H1 (cell line): ENCODE data around the gene B4GAT1. TPM values are rescaled to one million over a fixed set of nuclear protein-coding genes. Genes with fewer than 3 reads are reported as not detected.

Experiments used
- CTCF ChIA-PET: fragments of 300-600 bp; sonication (Branson Sonifier 250); formaldehyde crosslinking; loops from one replicate; lab custom pipeline; 2021; ENCODE audit not compliant: partially characterized antibody; lab: Charles Lee
- POLR2A ChIA-PET: fragments of 300-600 bp; sonication (Branson Sonifier 250); formaldehyde crosslinking; loops from one replicate; lab custom pipeline; 2021; ENCODE audit warnings: inconsistent platforms; ENCODE audit not compliant: partially characterized antibody; lab: Charles Lee
- DNase-seq, 2 experiments: peaks; one replicate each; pipeline versions ENCODE4 v3.0.0 to v3.0.0-alpha.2; 2010 to 2022; ENCODE audit warnings: low spot score in 2 of 2, low read depth in 1 of 2, mixed read lengths in 1 of 2
- FAIRE-seq: peaks from 2 replicates; lab custom pipeline; 2011; peaks lifted over from hg19 to GRCh38; lab: Jason Lieb, UNC
- H2AFZ ChIP-seq: 2 replicates; pipeline ENCODE4 v1.8.1; 2012; ENCODE audit warnings: low read length, inconsistent platforms
- H2AK5ac ChIP-seq: 2 replicates; pipeline ENCODE4 v1.6.1; 2013; ENCODE audit warnings: low read depth, low read length
- H2BK120ac ChIP-seq: replicated peaks from 2 replicates; pipeline ENCODE3; 2013; ENCODE audit warnings: low read depth, low read length, inconsistent platforms
- H2BK12ac ChIP-seq: 2 replicates; pipeline ENCODE4 v1.6.1; 2013; ENCODE audit warnings: low read depth, low read length
- H2BK15ac ChIP-seq: 2 replicates; pipeline ENCODE4 v1.6.1; 2013; ENCODE audit warnings: low read length
- H2BK20ac ChIP-seq: 2 replicates; pipeline ENCODE4 v1.6.1; 2013; ENCODE audit warnings: low read length
- H2BK5ac ChIP-seq: 2 replicates; pipeline ENCODE4 v1.6.1; 2013; ENCODE audit warnings: low read depth, low read length
- H3K14ac ChIP-seq: 2 replicates; pipeline ENCODE4 v1.6.1; 2013; ENCODE audit warnings: inconsistent platforms; ENCODE audit not compliant: insufficient read length
- H3K18ac ChIP-seq: 2 replicates; pipeline ENCODE4 v1.6.1; 2013; ENCODE audit warnings: low read length; ENCODE audit errors: extremely low read depth
- H3K23ac ChIP-seq: 2 replicates; pipeline ENCODE4 v1.6.1; 2013; ENCODE audit warnings: inconsistent platforms; ENCODE audit not compliant: insufficient read length
- H3K23me2 ChIP-seq: 2 replicates; pipeline ENCODE4 v1.6.1; 2013; ENCODE audit warnings: low read depth, low read length
- H3K27ac ChIP-seq: 2 replicates; pipeline ENCODE4 v1.6.1; 2011; ENCODE audit warnings: low read depth, low read length, inconsistent platforms
- H3K27me3 ChIP-seq, 4 experiments: replicated peaks in 1 of 4; 1 replicate in 1 of 4; 2 replicates in 3 of 4; pipeline versions ENCODE4 v1.6.1 to v1.8.1; 2011 to 2013; ENCODE audit warnings: low read length in 3 of 4, mild to moderate bottlenecking in 3 of 4, inconsistent platforms in 2 of 4, mixed read lengths in 2 of 4, moderate library complexity in 1 of 4; ENCODE audit not compliant: control insufficient read depth in 3 of 4, insufficient read depth in 3 of 4; ENCODE audit errors: extremely low read depth in 1 of 4
- H3K36me3 ChIP-seq, 4 experiments: 2 replicates each; pipeline versions ENCODE4 v1.6.1 to v1.8.1; 2011 to 2013; ENCODE audit warnings: mild to moderate bottlenecking in 4 of 4, low read length in 3 of 4, moderate library complexity in 2 of 4, control low read depth in 1 of 4, inconsistent platforms in 1 of 4; ENCODE audit not compliant: insufficient read depth in 4 of 4, control insufficient read depth in 2 of 4
- H3K4ac ChIP-seq: replicated peaks from 2 replicates; pipeline ENCODE3; 2013; ENCODE audit warnings: low read length, low read depth, mixed read lengths, inconsistent platforms; ENCODE audit not compliant: insufficient read length
- H3K4me1 ChIP-seq, 4 experiments: replicated peaks in 1 of 4; 1 replicate in 1 of 4; 2 replicates in 3 of 4; pipeline versions ENCODE4 v1.6.1 to v1.8.1; 2011 to 2013; ENCODE audit warnings: low read length in 3 of 4, inconsistent platforms in 2 of 4, mixed read lengths in 1 of 4; ENCODE audit not compliant: insufficient read depth in 4 of 4, control insufficient read depth in 3 of 4
- H3K4me2 ChIP-seq, 2 experiments: 2 replicates each; pipeline versions ENCODE4 v1.6.1 to v1.8.1; 2011 to 2013; ENCODE audit warnings: low read depth in 2 of 2, low read length in 2 of 2, control low read depth in 1 of 2, inconsistent platforms in 1 of 2, mild to moderate bottlenecking in 1 of 2; ENCODE audit not compliant: insufficient read depth in 1 of 2
- H3K4me3 ChIP-seq, 4 experiments: fragments of 200-600, 300-600 bp in 1 of 4; sonication (generic), shearing (Covaris generic), sonication (Bioruptor Twin) in 1 of 4; 2 replicates each; pipeline versions ENCODE4 v1.5.1 to v1.8.1; 2011 to 2016; ENCODE audit warnings: low read length in 4 of 4, low read depth in 3 of 4, control low read depth in 2 of 4, inconsistent platforms in 2 of 4, mild to moderate bottlenecking in 2 of 4, mixed read lengths in 1 of 4, moderate library complexity in 1 of 4; ENCODE audit not compliant: insufficient read depth in 2 of 4; ENCODE audit errors: extremely low read depth in 1 of 4
- H3K56ac ChIP-seq: replicated peaks from 2 replicates; pipeline ENCODE3; 2013; ENCODE audit warnings: low read depth, mild to moderate bottlenecking, mixed read lengths, low read length, inconsistent platforms; ENCODE audit not compliant: insufficient read length
- H3K79me1 ChIP-seq: 2 replicates; pipeline ENCODE4 v1.6.1; 2013; ENCODE audit warnings: low read depth, low read length, control low read depth
- H3K79me2 ChIP-seq, 2 experiments: 2 replicates each; pipeline versions ENCODE4 v1.6.1 to v1.8.1; 2012 to 2013; ENCODE audit warnings: low read length in 2 of 2, mild to moderate bottlenecking in 2 of 2, inconsistent platforms in 1 of 2; ENCODE audit not compliant: insufficient read depth in 2 of 2, control insufficient read depth in 1 of 2
- H3K9ac ChIP-seq, 4 experiments: replicated peaks in 1 of 4; 1 replicate in 1 of 4; 2 replicates in 3 of 4; pipeline versions ENCODE4 v1.6.1 to v1.8.1; 2011 to 2013; ENCODE audit warnings: low read depth in 3 of 4, low read length in 3 of 4, control low read depth in 2 of 4, mild to moderate bottlenecking in 2 of 4, moderate library complexity in 2 of 4, inconsistent platforms in 1 of 4; ENCODE audit errors: extremely low read depth in 1 of 4
- H3K9me3 ChIP-seq, 2 experiments: 2 replicates each; pipeline versions ENCODE4 v1.6.1 to v1.8.1; 2012 to 2013; ENCODE audit warnings: mild to moderate bottlenecking in 2 of 2, moderate library complexity in 2 of 2, control low read depth in 1 of 2, inconsistent platforms in 1 of 2, low read depth in 1 of 2, low read length in 1 of 2, mixed read lengths in 1 of 2; ENCODE audit not compliant: insufficient read depth in 2 of 2
- H4K20me1 ChIP-seq, 2 experiments: replicated peaks in 1 of 2; 2 replicates each; pipeline versions ENCODE3 to v1.8.1; 2011 to 2013; ENCODE audit warnings: inconsistent platforms in 2 of 2, low read length in 2 of 2, mild to moderate bottlenecking in 1 of 2; ENCODE audit not compliant: insufficient read depth in 2 of 2, control insufficient read depth in 1 of 2
- H4K5ac ChIP-seq: 2 replicates; pipeline ENCODE4 v1.6.1; 2013; ENCODE audit warnings: low read length, low read depth, mixed read lengths, inconsistent platforms; ENCODE audit not compliant: insufficient read length
- H4K8ac ChIP-seq: 2 replicates; pipeline ENCODE4 v1.8.0; 2013; ENCODE audit warnings: mild to moderate bottlenecking, moderate library complexity, low read length, inconsistent platforms; ENCODE audit not compliant: insufficient read depth; ENCODE audit errors: extremely low read depth
- H4K91ac ChIP-seq: replicated peaks from 2 replicates; pipeline ENCODE3; 2013; ENCODE audit warnings: low read length, mixed read lengths, inconsistent platforms; ENCODE audit not compliant: insufficient read length
- CHD2 ChIP-seq: IDR thresholded peaks from 2 replicates; pipeline ENCODE4 v1.6.1; 2012; ENCODE audit warnings: low read length, improper control_type of control experiment
- EP300 ChIP-seq, 2 experiments: IDR thresholded peaks; 1 replicate in 1 of 2; 2 replicates in 1 of 2; pipeline ENCODE4 v1.6.1; 2011 to 2012; ENCODE audit warnings: low read depth in 2 of 2, low read length in 2 of 2, mild to moderate bottlenecking in 2 of 2, borderline replicate concordance in 1 of 2, inconsistent platforms in 1 of 2, moderate library complexity in 1 of 2
- KDM4A ChIP-seq: IDR thresholded peaks from one replicate; pipeline ENCODE4 v1.7.1; 2012; ENCODE audit warnings: low read depth, mild to moderate bottlenecking, moderate library complexity, low read length, inconsistent platforms; ENCODE audit not compliant: severe bottlenecking
- POLR2A ChIP-seq, 2 experiments: IDR thresholded peaks; 1 replicate in 1 of 2; 2 replicates in 1 of 2; pipeline ENCODE4 v1.6.1; 2011; ENCODE audit warnings: low read depth in 2 of 2, low read length in 2 of 2, mild to moderate bottlenecking in 2 of 2; ENCODE audit errors: control extremely low read depth in 1 of 2
- RBBP5 ChIP-seq: IDR thresholded peaks from 2 replicates; pipeline ENCODE4 v1.7.1; 2012; ENCODE audit warnings: low read depth, mild to moderate bottlenecking, inconsistent platforms, low read length, moderate library complexity, borderline replicate concordance
- WGBS, 2 experiments: shearing (Covaris generic) in 1 of 2; methylation state at CpG; one replicate each; pipeline versions ENCODE4 v1.1.6 to v1.1.7; 2013 to 2015; ENCODE audit warnings: low lambda C conversion rate in 2 of 2, mixed read lengths in 2 of 2, inconsistent platforms in 1 of 2, low coverage in 1 of 2, missing lambda C conversion rate in 1 of 2; ENCODE audit not compliant: insufficient replicate concordance in 2 of 2, insufficient coverage in 1 of 2, insufficient read length in 1 of 2; ENCODE audit errors: extremely low coverage in 1 of 2, missing lambda C conversion rate in 1 of 2; 5-methylcytosine and 5-hydroxymethylcytosine counted together
- polyA plus RNA-seq, 7 experiments: library from polyadenylated mRNA; depleted of rRNA in 3 of 7; stranded (reverse) in 5 of 7; unstranded in 2 of 7; fragments of >200 nt in 5 of 7; fragments of 200-250 nt in 2 of 7; gene quantifications; 1 replicate in 5 of 7; 2 replicates in 1 of 7; 4 replicates in 1 of 7; pipeline versions ENCODE4 v1.2.1 to v1.2.3, GENCODE V29; 2011 to 2013; ENCODE audit warnings: missing spikeins in 2 of 7, mixed read lengths in 2 of 7
- total RNA-seq: library from RNA; stranded (reverse); fragmentation: NEBNext Ultra II Directional; extraction: Animal tissue kit (Norgen Biotek cat#: 25700); gene quantifications from 2 replicates; pipeline ENCODE4 v1.2.1, GENCODE V29; 2021

Gene B4GAT1
- total and polyA plus RNA-seq, 2 of the 8 experiments (the other 6 are each of a cell fraction or from before 2014, with no cell fraction given), result 22.2 to 27.8 TPM

DNA sequence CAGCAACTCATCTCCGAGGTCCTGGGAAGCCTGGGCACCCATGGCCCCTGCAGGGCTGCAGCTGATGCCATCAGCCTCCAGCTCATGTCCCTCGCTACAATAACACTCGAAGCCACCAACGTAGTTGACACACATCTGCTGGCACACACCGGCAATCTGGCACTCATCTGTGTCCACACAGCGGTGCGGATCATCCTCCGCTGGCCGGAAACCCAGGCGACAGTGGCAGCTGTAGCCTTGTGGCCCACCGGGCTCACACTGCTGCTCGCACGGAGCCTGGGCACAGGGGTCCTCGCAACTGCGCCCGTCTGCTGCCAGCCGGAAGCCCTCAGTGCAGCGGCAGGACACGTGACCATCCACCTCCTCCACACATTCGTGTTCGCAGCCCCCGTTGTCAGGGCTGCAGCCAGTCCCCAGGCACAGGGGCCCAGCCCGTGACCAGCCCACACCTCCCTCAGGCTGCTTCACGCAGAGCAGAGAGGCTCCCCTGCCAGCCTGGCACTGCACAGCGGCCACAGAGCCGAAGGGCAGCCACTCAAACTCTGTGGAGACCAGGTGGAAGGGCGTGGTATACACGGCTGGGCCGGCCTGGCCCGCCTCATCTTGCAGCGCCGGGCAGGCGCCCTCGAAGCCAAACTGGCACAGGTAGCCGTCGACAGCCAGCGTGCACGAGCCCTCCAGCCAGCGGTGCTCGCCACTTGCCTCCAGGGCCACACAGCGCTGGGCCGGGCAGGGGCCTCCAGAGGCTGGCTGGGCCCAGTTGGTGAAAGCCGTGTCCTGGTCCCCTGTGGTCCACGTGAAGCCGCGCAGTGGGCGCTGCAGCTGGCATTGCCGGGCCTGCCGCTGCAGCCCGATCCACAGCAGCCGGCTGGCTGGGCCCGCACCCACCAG is 31.3 kb downstream of the B4GAT1 start:
- no peak overlapping the region for H3K9ac ChIP-seq
- H2AK5ac ChIP-seq, result peak overlapping the region; percentile 90; the same call in 1 of the 2 replicates
- H2BK12ac ChIP-seq, result peak overlapping the region; percentile 90; the same call in 1 of the 2 replicates
- no peak overlapping the region for H3K27ac ChIP-seq
- no peak for FAIRE-seq
- H3K56ac ChIP-seq, result no peak overlapping the region
- H4K8ac ChIP-seq, result no peak overlapping the region; the same call in 1 of the 2 replicates
- H2BK20ac ChIP-seq, result peak overlapping the region; percentile 93; the same call in 1 of the 2 replicates
- H3K9me3 ChIP-seq, result no peaks in the 10 kb centered on the region
- peak overlapping the region; percentile 54 for H4K91ac ChIP-seq
- no peaks in the 10 kb centered on the region for H3K36me3 ChIP-seq
- peak overlapping the region in 1 of 4 experiments; percentile 40; a peak in 1 of 8 replicates for H3K4me3 ChIP-seq
- H4K20me1 ChIP-seq, result no peaks in the 10 kb centered on the region
- H4K5ac ChIP-seq, result no peak overlapping the region
- peak overlapping the region; percentile 78; the same call in 1 of the 2 replicates for H3K18ac ChIP-seq
- H3K23ac ChIP-seq, result no peak overlapping the region
- H2BK120ac ChIP-seq, result no peak overlapping the region
- peak overlapping the region; percentile 60 for H2BK5ac ChIP-seq
- peaks cover 0 to 3% (median 0%) of the 10 kb centered on the region in 4 experiments; a peak in 2 of 7 replicates for H3K27me3 ChIP-seq
- no peak overlapping the region for H2AFZ ChIP-seq
- H2BK15ac ChIP-seq, result peak overlapping the region; percentile 92
- ChIA-PET POLR2A (interaction anchor here (1.1 to 3.5 kb wide), 9 partner anchors 11 to 50 kb away, joined by 4 to 19 read pairs (median 7); partner anchors contain the start of genes RIN1 and YIF1A), CTCF (interaction anchor here (0.6 to 11.7 kb wide), 13 partner anchors 9 to 103 kb away, joined by 3 to 242 read pairs (median 4); partner anchors contain the start of gene RIN1)
- peaks cover 10 to 31% (median 21%) of the 10 kb centered on the region in 4 experiments for H3K4me1 ChIP-seq
- 91% methylated on average over 52 of the region's 52 CpGs; no CpG with 5 or more reads in 1 of the 2 experiments for WGBS, 2 experiments
- H3K4me2 ChIP-seq, result no peak overlapping the region
- DNase-seq, result no peak
- H3K14ac ChIP-seq, result no peak overlapping the region
- H3K4ac ChIP-seq, result no peak overlapping the region
- no peaks in the 10 kb centered on the region for H3K79me2 ChIP-seq
- no peaks in the 10 kb centered on the region for H3K79me1 ChIP-seq
- H3K23me2 ChIP-seq, result peaks cover 8% of the 10 kb centered on the region
- no peak for TF ChIP-seq POLR2A (IDR thresholded peaks at IDR 0.05; ENCODE audit: control extremely low read depth in 1 of 2, low read depth in 2 of 2, low read length in 2 of 2)
- TF ChIP-seq KDM4A, result no peak
- TF ChIP-seq EP300 (IDR thresholded peaks at IDR 0.05; ENCODE audit: borderline replicate concordance in 1 of 2, low read depth in 2 of 2, low read length in 2 of 2), result no peak
- no peak for TF ChIP-seq RBBP5
- no peak for TF ChIP-seq CHD2
